ENCODE data around the gene ABCB11. TPM values are rescaled to one million over a fixed set of nuclear protein-coding genes. Genes with fewer than 3 reads are reported as not detected.

ABCB11 gene
- total and polyA plus RNA-seq, 2 donors (not counting 3 experiments of a cell fraction or from before 2014, with no cell fraction given): 0.22 to 0.44 TPM

GRCh38 chr2:168968342-168968741, 62.8 kb downstream of the ABCB11 start:
- H3K36me3 ChIP-seq (ENCODE audit: control insufficient read depth in 2 of 2, extremely low read depth in 1 of 2, insufficient read depth in 2 of 2, low read length in 2 of 2): no peaks in the 10 kb centered on the region
- dilution Hi-C loops (cut with MboI; ENCODE audit: extremely low pct_ligation_motif_present, low sequenced_read_pairs): no loop called here
- no peak overlapping the region for H2AFZ ChIP-seq (ENCODE audit: low read depth, low read length)
- CTCF ChIA-PET: interaction anchor here (0.6 to 5.4 kb wide), 9 partner anchors 9 to 600 kb away, joined by 3 to 40 read pairs (median 4); no protein-coding TSS in a partner anchor
- no peaks in the 10 kb centered on the region for H3K27me3 ChIP-seq (ENCODE audit: control insufficient read depth in 2 of 2, insufficient read depth in 2 of 2, low read length in 2 of 2)
- TF ChIP-seq MYC (IDR thresholded peaks at IDR 0.05; ENCODE audit: low read depth, low read length): no peak
- TF ChIP-seq FOS (IDR thresholded peaks at IDR 0.05; ENCODE audit: borderline replicate concordance, insufficient read depth, low read length): no peak
- no peak for TF ChIP-seq MAX (IDR thresholded peaks at IDR 0.05; ENCODE audit: insufficient read depth, insufficient read length)
- TF ChIP-seq POLR2AphosphoS5 (IDR thresholded peaks at IDR 0.05; ENCODE audit: insufficient read depth, low read depth, low read length): no peak
- TF ChIP-seq GATA2 (IDR thresholded peaks at IDR 0.05; ENCODE audit: insufficient read depth, insufficient read length, low read depth, low read length): no peak
- TF ChIP-seq POLR2A (IDR thresholded peaks at IDR 0.05; ENCODE audit: low read depth, low read length): no peak
- H3K4me3 ChIP-seq (replicated peaks in 1 of 3; ENCODE audit: insufficient read depth in 1 of 3, low read depth in 1 of 3, low read length in 3 of 3): no peak overlapping the region
- no peaks in the 10 kb centered on the region for H3K9me1 ChIP-seq (replicated peaks; ENCODE audit: control insufficient read depth, extremely low read depth, insufficient read depth, low read length)
- POLR2A ChIA-PET: no interaction called here
- no peaks in the 10 kb centered on the region for H3K9me3 ChIP-seq (replicated peaks; ENCODE audit: control insufficient read depth, insufficient read depth, low read length)
- H3K4me2 ChIP-seq (ENCODE audit: insufficient read depth, low read length): no peak overlapping the region
- no peaks in the 10 kb centered on the region for H4K20me1 ChIP-seq (replicated peaks; ENCODE audit: control insufficient read depth, extremely low read depth, insufficient read depth, low read length)
- H3K27ac ChIP-seq (ENCODE audit: insufficient read depth, low read depth, low read length): no peak overlapping the region
- DNase-seq (ENCODE audit: low read depth, low spot score): no peak
- intact Hi-C loops (cut with micrococcal nuclease): no loop called here
- H3K9ac ChIP-seq (replicated peaks; ENCODE audit: extremely low read depth, insufficient read depth, low read length): no peak overlapping the region
- no TSS peak for BruUV-seq (replicated peaks)
- no peaks in the 10 kb centered on the region for H3K4me1 ChIP-seq (ENCODE audit: control insufficient read depth, extremely low read depth, insufficient read depth, low read length)
- H3K79me2 ChIP-seq (ENCODE audit: control insufficient read depth, insufficient read depth, low read length): no peaks in the 10 kb centered on the region
- FAIRE-seq: no peak

- no peak for FAIRE-seq
- H2AFZ ChIP-seq (ENCODE audit: low read depth, low read length): peak overlapping the region; percentile 17
- TF ChIP-seq EZH2 (IDR thresholded peaks at IDR 0.05; ENCODE audit: borderline replicate concordance, low read depth, low read length, severe bottlenecking) (no peak), GATA2 (IDR thresholded peaks at IDR 0.05; ENCODE audit: insufficient read depth, insufficient read length, low read depth, low read length) (no peak), JUN (IDR thresholded peaks at IDR 0.05; ENCODE audit: borderline replicate concordance, insufficient read depth, insufficient read length, low read depth) (no peak)
- no peaks in the 10 kb centered on the region for H3K79me2 ChIP-seq (ENCODE audit: control insufficient read depth, insufficient read depth, low read length)
- H4K20me1 ChIP-seq (replicated peaks; ENCODE audit: control insufficient read depth, extremely low read depth, insufficient read depth, low read length): no peaks in the 10 kb centered on the region
- no peak for DNase-seq (ENCODE audit: low read depth, low spot score)
- ChIA-PET CTCF (interaction anchor here (2.4 to 4.5 kb wide), 3 partner anchors 145 to 178 kb away, joined by 14 to 41 read pairs (median 20); no protein-coding TSS in a partner anchor), POLR2A (no interaction called here)
- H3K9ac ChIP-seq (replicated peaks; ENCODE audit: extremely low read depth, insufficient read depth, low read length): no peak overlapping the region
- H3K4me2 ChIP-seq (ENCODE audit: insufficient read depth, low read length): no peak overlapping the region
- H3K27ac ChIP-seq (ENCODE audit: insufficient read depth, low read depth, low read length): no peak overlapping the region
- dilution Hi-C loops (cut with MboI; ENCODE audit: extremely low pct_ligation_motif_present, low sequenced_read_pairs) (no loop called here), intact Hi-C loops (cut with micrococcal nuclease) (no loop called here)
- H3K9me1 ChIP-seq (replicated peaks; ENCODE audit: control insufficient read depth, extremely low read depth, insufficient read depth, low read length): no peaks in the 10 kb centered on the region
- H3K36me3 ChIP-seq (ENCODE audit: control insufficient read depth in 2 of 2, extremely low read depth in 1 of 2, insufficient read depth in 2 of 2, low read length in 2 of 2): no peaks in the 10 kb centered on the region
- no TSS peak for BruUV-seq (replicated peaks)
- H3K4me3 ChIP-seq (replicated peaks in 1 of 3; ENCODE audit: insufficient read depth in 1 of 3, low read depth in 1 of 3, low read length in 3 of 3): no peak overlapping the region
- H3K4me1 ChIP-seq (ENCODE audit: control insufficient read depth, extremely low read depth, insufficient read depth, low read length): peaks cover 5% of the 10 kb centered on the region
- no peaks in the 10 kb centered on the region for H3K27me3 ChIP-seq (ENCODE audit: control insufficient read depth in 2 of 2, insufficient read depth in 2 of 2, low read length in 2 of 2)
- no peaks in the 10 kb centered on the region for H3K9me3 ChIP-seq (replicated peaks; ENCODE audit: control insufficient read depth, insufficient read depth, low read length)
These were observed 66.8 kb downstream of the ABCB11 start for GRCh38 chr2:168964251-168964807.

Measured in endothelial cell of umbilical vein (primary cell).